OCI-LY3 (cell line): ENCODE measurements around the gene PGAP2.

Experiments
- CTCF ChIP-seq: fragments of 200-600, 300-600 bp; sonication (generic); IDR thresholded peaks from 2 replicates; pipeline ENCODE4 v1.5.1; 2014; ENCODE audit warnings: antibody characterized with exemption, low read length, low read depth
- EZH2phosphoT487 ChIP-seq: fragments of 200-600 bp; shearing (Covaris generic); IDR thresholded peaks from 2 replicates; pipeline ENCODE4 v1.6.1; 2018; ENCODE audit warnings: antibody characterized with exemption, mixed run types, low read depth

GRCh38 chr11:3799143-3799542 is 9.2 kb upstream of the PGAP2 start:
- TF ChIP-seq CTCF (no peak), EZH2phosphoT487 (no peak)
